Neutrophil (primary cell): ENCODE results near the gene TBC1D4.

Experiments
- H3K27ac ChIP-seq: fragments of 200-600 bp; sonication (generic); 2 replicates; pipeline ENCODE4 v1.5.1; 2016; ENCODE audit warnings: mild to moderate bottlenecking, moderate library complexity
- H3K27me3 ChIP-seq: fragments of 200-600 bp; sonication (generic); 2 replicates; pipeline ENCODE4 v1.6.0; 2016; ENCODE audit warnings: mild to moderate bottlenecking
- H3K36me3 ChIP-seq: fragments of 200-600 bp; sonication (generic); 2 replicates; pipeline ENCODE4 v1.5.1; 2017
- H3K4me1 ChIP-seq, 2 experiments: fragments of 200-600 bp in 1 of 2; sonication (generic) in 1 of 2; 1 replicate in 1 of 2; 2 replicates in 1 of 2; pipeline versions ENCODE4 v1.5.1 to v1.6.1; 2013 to 2016; ENCODE audit warnings: low read depth in 1 of 2, low read length in 1 of 2, mild to moderate bottlenecking in 1 of 2, moderate library complexity in 1 of 2; ENCODE audit not compliant: control insufficient read depth in 1 of 2, insufficient read depth in 1 of 2
- H3K4me3 ChIP-seq, 2 experiments: fragments of 200-600 bp in 1 of 2; sonication (generic) in 1 of 2; 1 replicate in 1 of 2; 2 replicates in 1 of 2; pipeline ENCODE4 v1.5.1; 2013 to 2016; ENCODE audit warnings: low read depth in 1 of 2, low read length in 1 of 2, mild to moderate bottlenecking in 1 of 2, moderate library complexity in 1 of 2
- H3K9me3 ChIP-seq: fragments of 200-600 bp; sonication (generic); 2 replicates; pipeline ENCODE4 v1.5.1; 2016
- CTCF ChIP-seq: fragments of 200-600 bp; sonication (generic); IDR thresholded peaks from 2 replicates; pipeline ENCODE4 v1.5.1; 2016; ENCODE audit warnings: antibody characterized with exemption

The TBC1D4 gene

GRCh38 chr13:75513271-75513670 is 31.3 kb upstream of the TBC1D4 start:
- no peak overlapping the region for H3K27ac ChIP-seq
- no peaks in the 10 kb centered on the region for H3K27me3 ChIP-seq
- TF ChIP-seq CTCF, result no peak
- H3K9me3 ChIP-seq, result no peaks in the 10 kb centered on the region
- H3K36me3 ChIP-seq, result no peaks in the 10 kb centered on the region
- no peak overlapping the region for H3K4me3 ChIP-seq
- peaks cover 8 to 9% of the 10 kb centered on the region in 2 experiments for H3K4me1 ChIP-seq

- TF ChIP-seq CTCF, result no peak
- Histone ChIP-seq H3K9me3 (no peaks in the 10 kb centered on the region), H3K27ac (no peak overlapping the region), H3K4me3 (no peak overlapping the region), H3K36me3 (no peaks in the 10 kb centered on the region), H3K27me3 (no peaks in the 10 kb centered on the region), H3K4me1 (peaks cover 19% of the 10 kb centered on the region in 2 experiments)
Observed at GRCh38 chr13:75512253-75512652, 30.3 kb upstream of the TBC1D4 start.

- Histone ChIP-seq H3K4me3 (no peak overlapping the region), H3K36me3 (no peaks in the 10 kb centered on the region), H3K27ac (no peak overlapping the region), H3K27me3 (no peaks in the 10 kb centered on the region), H3K9me3 (no peaks in the 10 kb centered on the region), H3K4me1 (peaks cover 22 to 29% of the 10 kb centered on the region in 2 experiments)
- no peak for TF ChIP-seq CTCF
Observed at GRCh38 chr13:75511051-75511625, 29.2 kb upstream of the TBC1D4 start.

GRCh38 chr13:75508002-75508548 is 26.1 kb upstream of the TBC1D4 start:
- H3K4me1 ChIP-seq, result peaks cover 38 to 44% of the 10 kb centered on the region in 2 experiments
- TF ChIP-seq CTCF, result no peak
- no peak overlapping the region for H3K27ac ChIP-seq
- H3K4me3 ChIP-seq, result no peak overlapping the region
- H3K27me3 ChIP-seq, result no peaks in the 10 kb centered on the region
- no peaks in the 10 kb centered on the region for H3K9me3 ChIP-seq
- H3K36me3 ChIP-seq, result no peaks in the 10 kb centered on the region

GRCh38 chr13:75507027-75508001 is 25.3 kb upstream of the TBC1D4 start:
- H3K27me3 ChIP-seq, result no peaks in the 10 kb centered on the region
- peaks cover 38 to 44% of the 10 kb centered on the region in 2 experiments for H3K4me1 ChIP-seq
- TF ChIP-seq CTCF, result no peak
- no peaks in the 10 kb centered on the region for H3K36me3 ChIP-seq
- no peak overlapping the region for H3K4me3 ChIP-seq
- H3K9me3 ChIP-seq, result no peaks in the 10 kb centered on the region
- H3K27ac ChIP-seq, result no peak overlapping the region
